ENCODE data around the gene ZBTB7C.

ZBTB7C gene

GRCh38 chr18:48073211-48073930, 335.8 kb downstream of the ZBTB7C start:
- DNase-seq: no peak

DNA sequence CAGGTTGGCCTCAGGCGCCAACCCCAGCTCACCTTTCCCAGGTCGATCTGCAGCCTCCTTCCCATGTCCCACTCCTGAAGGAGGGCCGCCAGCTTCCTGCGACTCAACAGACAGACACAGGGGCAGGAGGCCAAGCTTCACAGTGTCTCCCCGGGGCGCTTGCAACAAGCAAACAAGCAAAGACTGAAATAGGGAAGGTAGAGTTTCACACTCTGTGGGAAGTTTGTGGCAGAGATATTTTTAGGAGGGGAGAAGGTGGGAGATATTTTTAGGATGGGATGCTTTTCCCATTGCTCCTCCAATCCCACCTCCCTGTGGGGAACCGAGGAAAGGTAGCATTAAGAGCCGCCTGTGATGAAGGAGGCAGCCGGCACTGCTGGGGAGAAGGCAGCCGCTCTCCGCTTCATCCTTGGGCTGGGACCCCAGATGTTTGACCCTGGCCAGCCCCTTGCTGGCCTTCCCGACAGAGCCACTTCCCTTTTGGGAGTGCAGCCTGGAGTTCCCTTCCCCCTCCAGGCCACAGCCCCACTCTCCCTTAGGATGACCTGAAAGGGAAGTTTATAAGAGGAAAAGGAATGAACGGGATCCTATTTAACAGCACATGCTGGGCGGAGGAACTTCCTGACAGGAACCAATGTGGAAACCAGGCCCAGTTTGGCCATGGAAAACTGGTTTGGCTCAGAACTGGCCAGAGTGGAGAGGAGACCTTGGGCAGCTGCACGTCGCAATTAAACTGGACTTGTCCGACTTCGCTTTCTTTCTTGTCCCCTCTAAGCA, 336.6 kb downstream of the ZBTB7C start:
- no peak for DNase-seq

- no peak for DNase-seq
These were observed 340.2 kb downstream of the ZBTB7C start for GRCh38 chr18:48068916-48069445.

DNA sequence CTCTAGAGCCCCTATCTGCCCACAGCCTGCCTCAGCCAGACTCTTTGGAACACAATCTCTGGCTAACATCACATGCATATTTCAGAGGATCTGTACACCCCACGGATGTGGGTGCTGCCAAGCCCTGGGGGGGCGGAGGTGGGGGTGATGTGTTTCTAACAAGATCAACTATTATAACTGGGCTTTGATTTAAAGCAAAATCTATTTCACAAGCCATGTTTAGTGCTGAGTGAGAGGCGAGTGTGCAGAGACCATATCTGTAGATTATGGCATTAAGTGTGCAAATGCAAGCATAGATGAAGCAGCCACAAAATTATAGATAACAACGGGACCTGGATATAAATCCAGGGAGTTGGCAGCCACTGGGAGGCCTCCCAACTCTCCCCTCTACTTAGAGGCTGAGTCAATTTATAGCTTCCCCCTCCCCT, 342.9 kb downstream of the ZBTB7C start:
- DNase-seq: no peak

- DNase-seq: no peak
These were observed 343.6 kb downstream of the ZBTB7C start for GRCh38 chr18:48065601-48065995.

- no peak for DNase-seq
These were observed 344.1 kb downstream of the ZBTB7C start for GRCh38 chr18:48064978-48065600.

DNA sequence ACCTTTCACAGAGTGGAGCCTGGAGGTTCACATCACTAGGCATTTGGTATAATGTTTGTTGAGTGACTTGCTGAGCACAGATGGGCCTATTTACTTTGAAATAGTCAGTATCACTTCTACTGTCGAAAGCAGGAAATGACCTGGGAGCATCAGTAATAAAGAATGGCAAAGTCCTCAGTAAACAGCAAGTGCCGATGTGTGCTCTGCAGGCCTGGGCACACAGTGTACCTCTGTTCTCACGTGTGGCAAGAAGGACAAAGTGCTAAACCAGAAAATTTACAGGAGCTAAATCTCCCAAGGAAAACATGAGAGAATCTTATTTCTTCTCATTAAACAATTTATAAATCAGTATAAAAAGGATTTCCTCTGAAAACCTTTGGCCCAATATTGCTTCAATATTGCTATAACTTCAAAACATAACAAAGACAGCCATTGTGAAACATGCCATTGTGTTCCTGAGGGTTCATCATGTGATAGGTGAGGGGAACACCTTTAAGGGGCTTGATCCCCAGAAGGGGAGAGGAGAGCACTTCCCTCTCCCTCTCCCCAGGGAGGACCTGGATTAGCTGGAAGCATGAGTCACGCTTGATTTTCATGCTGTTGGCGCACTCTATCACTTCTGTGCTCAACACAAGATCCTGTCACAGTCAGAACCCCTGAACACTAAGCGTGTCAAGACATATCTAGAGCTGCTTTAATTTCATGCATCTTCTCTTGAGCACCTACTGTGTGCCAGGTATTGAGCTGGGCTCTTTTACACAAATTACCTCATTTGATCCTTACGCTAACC, 347.2 kb downstream of the ZBTB7C start:
- no peak for DNase-seq

- DNase-seq: no peak
These were observed 348.2 kb downstream of the ZBTB7C start for GRCh38 chr18:48060970-48061369.

GRCh38 chr18:48060346-48060745, 348.8 kb downstream of the ZBTB7C start:
- no peak for DNase-seq

GRCh38 chr18:48059455-48060010, 349.6 kb downstream of the ZBTB7C start:
- DNase-seq: no peak

DNA sequence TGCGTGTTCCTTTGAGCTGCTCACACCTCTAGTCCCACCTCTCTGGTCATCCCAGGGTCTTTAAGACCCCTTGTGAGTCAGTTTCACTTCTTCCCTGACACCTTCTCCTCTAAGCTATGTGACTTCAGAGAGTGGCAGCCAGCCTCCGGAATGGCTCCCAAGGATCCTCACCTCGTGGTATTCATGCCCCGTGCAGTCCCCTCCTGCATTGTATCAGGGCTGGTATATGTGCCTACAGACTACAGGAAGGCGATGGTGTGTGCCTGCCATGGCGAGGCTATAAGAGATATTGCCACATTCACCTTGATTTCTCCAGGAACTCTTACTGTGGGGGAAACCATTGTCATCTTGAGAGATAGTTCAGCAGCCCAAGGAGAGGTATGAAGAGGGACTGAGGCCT, 350.7 kb downstream of the ZBTB7C start:
- DNase-seq: no peak

GRCh38 chr18:48057018-48057417, 352.2 kb downstream of the ZBTB7C start:
- no peak for DNase-seq

GRCh38 chr18:48055351-48055750, 353.8 kb downstream of the ZBTB7C start:
- no peak for DNase-seq

GRCh38 chr18:48053881-48054816, 355.0 kb downstream of the ZBTB7C start:
- no peak for DNase-seq

- no peak for DNase-seq
These were observed 356.3 kb downstream of the ZBTB7C start for GRCh38 chr18:48052842-48053241.

GRCh38 chr18:48051945-48052840, 357.0 kb downstream of the ZBTB7C start:
- DNase-seq: no peak

DNA sequence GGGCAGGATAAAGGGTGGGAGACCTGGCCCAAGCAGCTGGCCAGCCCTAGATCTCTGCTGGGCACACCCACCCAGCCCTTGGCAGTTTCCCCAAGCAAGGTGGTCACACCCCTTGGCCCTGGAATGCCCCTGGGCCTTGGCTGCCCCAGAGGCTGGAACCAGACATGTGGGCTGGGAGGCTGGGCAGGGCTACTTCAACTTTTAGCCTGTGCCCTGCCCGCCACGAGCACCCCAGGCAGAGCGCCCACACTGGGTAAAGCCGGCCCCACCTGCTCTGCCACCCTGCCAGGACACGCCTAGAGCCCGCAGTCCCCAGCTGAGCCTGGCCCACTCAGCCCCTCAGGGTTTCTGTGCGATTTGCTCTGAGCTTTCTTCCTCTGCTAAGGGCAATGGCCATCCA, 359.0 kb downstream of the ZBTB7C start:
- DNase-seq: no peak

- DNase-seq: no peak
These were observed 359.4 kb downstream of the ZBTB7C start for GRCh38 chr18:48049757-48050156.

GRCh38 chr18:48048251-48048650, 360.9 kb downstream of the ZBTB7C start:
- no peak for DNase-seq

- DNase-seq: no peak
These were observed 362.3 kb downstream of the ZBTB7C start for GRCh38 chr18:48046843-48047242.

All from activated naive CD4-positive, alpha-beta T cell treated with anti-CD3 and anti-CD28 coated beads, Interleukin-2, amount 50 U/mL, for 16 hours (primary cell).